ENCODE data around the gene RIMBP2.

Gene RIMBP2

GRCh38 chr12:130546494-130546893, 169.6 kb downstream of the RIMBP2 start:
- TF ChIP-seq, protein P1, sequence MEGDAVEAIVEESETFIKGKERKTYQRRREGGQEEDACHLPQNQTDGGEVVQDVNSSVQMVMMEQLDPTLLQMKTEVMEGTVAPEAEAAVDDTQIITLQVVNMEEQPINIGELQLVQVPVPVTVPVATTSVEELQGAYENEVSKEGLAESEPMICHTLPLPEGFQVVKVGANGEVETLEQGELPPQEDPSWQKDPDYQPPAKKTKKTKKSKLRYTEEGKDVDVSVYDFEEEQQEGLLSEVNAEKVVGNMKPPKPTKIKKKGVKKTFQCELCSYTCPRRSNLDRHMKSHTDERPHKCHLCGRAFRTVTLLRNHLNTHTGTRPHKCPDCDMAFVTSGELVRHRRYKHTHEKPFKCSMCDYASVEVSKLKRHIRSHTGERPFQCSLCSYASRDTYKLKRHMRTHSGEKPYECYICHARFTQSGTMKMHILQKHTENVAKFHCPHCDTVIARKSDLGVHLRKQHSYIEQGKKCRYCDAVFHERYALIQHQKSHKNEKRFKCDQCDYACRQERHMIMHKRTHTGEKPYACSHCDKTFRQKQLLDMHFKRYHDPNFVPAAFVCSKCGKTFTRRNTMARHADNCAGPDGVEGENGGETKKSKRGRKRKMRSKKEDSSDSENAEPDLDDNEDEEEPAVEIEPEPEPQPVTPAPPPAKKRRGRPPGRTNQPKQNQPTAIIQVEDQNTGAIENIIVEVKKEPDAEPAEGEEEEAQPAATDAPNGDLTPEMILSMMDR (IDR thresholded peaks at IDR 0.05; ENCODE audit: control insufficient read depth, extremely low read depth, insufficient read depth) = no peak
- DNase-seq (ENCODE audit: low read depth) = no peak

GRCh38 chr12:130545475-130545874, 170.6 kb downstream of the RIMBP2 start:
- H3K4me3 ChIP-seq (ENCODE audit: low read depth, low read length) = no peak overlapping the region
- TF ChIP-seq, protein P1 (IDR thresholded peaks at IDR 0.05; ENCODE audit: control insufficient read depth, extremely low read depth, insufficient read depth) = no peak
- no peak for DNase-seq (ENCODE audit: low read depth)

More at GRCh38 chr12:130546494-130546893, 169.6 kb downstream of the RIMBP2 start:
- H3K4me3 ChIP-seq (ENCODE audit: low read depth, low read length) = no peak overlapping the region

DNA sequence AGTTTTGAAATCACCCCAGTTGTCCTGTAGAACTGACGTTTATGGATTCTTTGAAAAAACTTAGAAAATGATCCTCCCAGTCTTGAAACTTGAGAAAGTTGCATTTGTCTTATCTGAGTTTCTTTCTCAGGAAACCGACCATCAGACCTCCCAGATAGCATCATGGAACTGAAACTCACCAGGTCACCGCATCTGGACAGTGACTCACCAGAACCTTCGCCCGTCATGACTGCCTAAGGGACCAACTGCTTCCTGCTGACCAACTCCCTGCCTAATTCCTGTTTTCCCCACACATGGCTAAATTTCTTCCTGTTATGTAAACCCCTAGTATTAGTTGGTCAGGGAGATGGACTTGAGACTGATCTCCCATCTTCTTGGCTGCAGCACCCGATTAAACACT, 175.7 kb downstream of the RIMBP2 start:
- no peak overlapping the region for H3K4me3 ChIP-seq (ENCODE audit: low read depth, low read length)
- DNase-seq (ENCODE audit: low read depth) = no peak
- TF ChIP-seq, protein P1 (IDR thresholded peaks at IDR 0.05; ENCODE audit: control insufficient read depth, extremely low read depth, insufficient read depth) = no peak

DNA sequence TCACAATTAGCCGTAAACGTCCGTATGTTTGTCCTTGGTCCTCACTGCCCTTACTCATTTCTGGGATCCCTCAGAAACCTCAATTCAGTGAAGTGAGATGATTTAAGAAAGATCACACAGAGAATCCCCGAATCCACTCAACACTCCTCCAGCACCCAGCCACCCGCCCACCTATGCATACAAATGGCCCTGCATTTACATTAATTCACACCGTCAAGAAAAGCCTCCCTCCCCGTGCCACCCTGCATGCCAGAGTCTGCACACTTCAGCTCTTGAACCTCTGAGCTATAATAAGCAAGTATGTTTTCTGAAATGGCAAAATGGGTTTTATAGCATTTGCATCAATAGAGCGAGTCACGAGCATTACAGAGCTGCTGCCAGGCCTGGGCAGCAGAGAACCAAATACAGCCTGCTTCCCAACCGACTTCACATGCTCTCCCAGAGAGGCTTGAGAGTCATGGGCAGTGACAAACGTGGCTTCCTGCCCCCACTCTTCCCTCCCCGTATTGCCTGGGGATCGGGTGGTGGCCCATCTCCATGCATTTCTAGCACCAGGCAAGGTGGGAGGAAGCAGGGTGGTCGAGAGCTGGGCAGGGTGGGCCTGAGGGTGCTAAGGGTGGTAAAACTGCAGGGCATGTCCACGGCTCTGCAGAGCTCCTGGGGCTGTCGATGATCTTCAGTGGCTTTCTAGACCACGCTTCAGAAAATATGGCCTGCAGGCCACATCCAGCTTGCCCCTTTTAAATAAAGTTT, 177.6 kb downstream of the RIMBP2 start:
- TF ChIP-seq, protein P1 (IDR thresholded peaks at IDR 0.05; ENCODE audit: control insufficient read depth, extremely low read depth, insufficient read depth) = no peak
- DNase-seq (ENCODE audit: low read depth) = no peak
- no peak overlapping the region for H3K4me3 ChIP-seq (ENCODE audit: low read depth, low read length)

- no peak overlapping the region for H3K4me3 ChIP-seq (ENCODE audit: low read depth, low read length)
- TF ChIP-seq, protein P1 (IDR thresholded peaks at IDR 0.05; ENCODE audit: control insufficient read depth, extremely low read depth, insufficient read depth) = no peak
- DNase-seq (ENCODE audit: low read depth) = no peak
These were observed 178.4 kb downstream of the RIMBP2 start for GRCh38 chr12:130537655-130538054.

- H3K4me3 ChIP-seq (ENCODE audit: low read depth, low read length) = no peak overlapping the region
- DNase-seq (ENCODE audit: low read depth) = no peak
- TF ChIP-seq, protein P1 (IDR thresholded peaks at IDR 0.05; ENCODE audit: control insufficient read depth, extremely low read depth, insufficient read depth) = no peak
These were observed 179.0 kb downstream of the RIMBP2 start for GRCh38 chr12:130537051-130537450.

- DNase-seq (ENCODE audit: low read depth) = no peak
- H3K4me3 ChIP-seq (ENCODE audit: low read depth, low read length) = no peak overlapping the region
These were observed 185.7 kb downstream of the RIMBP2 start for GRCh38 chr12:130530429-130530828.

More at GRCh38 chr12:130530429-130530828, 185.7 kb downstream of the RIMBP2 start:
- TF ChIP-seq, protein P1 (IDR thresholded peaks at IDR 0.05; ENCODE audit: control insufficient read depth, extremely low read depth, insufficient read depth) = no peak

All from LNCaP clone FGC (cell line).